Frontal cortex (tissue), 4 donors: ENCODE measurements around the gene OAS1. TPM values are rescaled to one million over a fixed set of nuclear protein-coding genes. Genes with fewer than 3 reads are reported as not detected.

Experiments used
- DNase-seq, 2 donors: peaks; one replicate each; pipeline ENCODE4 v3.0.0; 2012; ENCODE audit warnings: low spot score in 2 of 2
- FAIRE-seq: peaks from 2 replicates; lab custom pipeline; 2012; peaks lifted over from hg19 to GRCh38; lab: Jason Lieb, UNC
- total RNA-seq: library from RNA; depleted of rRNA; stranded (reverse); fragments of >200 nt; gene quantifications from one replicate; pipeline ENCODE4 v1.2.3, GENCODE V29; 2014
- donor health status: control.
- donor health status: control.
- donor health status: control.

The OAS1 gene
- total RNA-seq, 1 donor from 2014 or later = 1.2 TPM

DNA sequence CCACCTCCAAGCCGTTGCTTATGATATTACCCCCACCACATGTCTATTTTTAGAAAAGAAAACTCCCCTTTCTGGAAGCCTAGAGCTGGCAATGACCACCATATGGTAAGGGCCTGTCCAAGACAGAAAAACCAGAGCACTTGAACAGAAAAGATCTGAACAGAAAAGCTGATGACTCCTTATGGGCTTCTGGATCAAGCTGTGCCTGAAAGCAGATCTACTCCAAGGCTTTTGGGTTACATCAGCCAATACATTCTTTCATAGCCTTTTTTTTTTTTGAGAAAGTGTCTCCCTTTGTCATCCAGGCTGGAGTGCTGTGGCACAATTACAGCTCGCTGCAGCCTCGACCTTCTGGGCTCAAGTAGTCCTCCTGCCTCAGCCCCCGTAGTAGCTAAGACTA is 54.8 kb downstream of the OAS1 start:
- FAIRE-seq = no peak
- no peak for DNase-seq

DNA sequence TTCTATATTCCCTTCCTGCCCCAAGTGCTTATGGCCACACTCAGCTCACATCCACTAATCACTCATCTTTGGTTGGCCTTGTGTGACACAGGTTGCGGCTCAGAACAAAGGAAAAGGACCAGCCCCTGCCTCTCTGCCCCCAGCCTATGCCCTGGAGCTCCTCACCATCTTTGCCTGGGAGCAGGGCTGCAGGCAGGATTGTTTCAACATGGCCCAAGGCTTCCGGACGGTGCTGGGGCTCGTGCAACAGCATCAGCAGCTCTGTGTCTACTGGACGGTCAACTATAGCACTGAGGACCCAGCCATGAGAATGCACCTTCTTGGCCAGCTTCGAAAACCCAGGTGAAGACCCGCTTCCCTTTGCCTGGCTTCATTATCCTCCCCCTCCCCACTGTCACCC is 55.8 kb downstream of the OAS1 start:
- no peak for DNase-seq
- no peak for FAIRE-seq

GRCh38 chr12:112963227-112963861 is 56.6 kb downstream of the OAS1 start:
- no peak for DNase-seq
- no peak for FAIRE-seq

DNA sequence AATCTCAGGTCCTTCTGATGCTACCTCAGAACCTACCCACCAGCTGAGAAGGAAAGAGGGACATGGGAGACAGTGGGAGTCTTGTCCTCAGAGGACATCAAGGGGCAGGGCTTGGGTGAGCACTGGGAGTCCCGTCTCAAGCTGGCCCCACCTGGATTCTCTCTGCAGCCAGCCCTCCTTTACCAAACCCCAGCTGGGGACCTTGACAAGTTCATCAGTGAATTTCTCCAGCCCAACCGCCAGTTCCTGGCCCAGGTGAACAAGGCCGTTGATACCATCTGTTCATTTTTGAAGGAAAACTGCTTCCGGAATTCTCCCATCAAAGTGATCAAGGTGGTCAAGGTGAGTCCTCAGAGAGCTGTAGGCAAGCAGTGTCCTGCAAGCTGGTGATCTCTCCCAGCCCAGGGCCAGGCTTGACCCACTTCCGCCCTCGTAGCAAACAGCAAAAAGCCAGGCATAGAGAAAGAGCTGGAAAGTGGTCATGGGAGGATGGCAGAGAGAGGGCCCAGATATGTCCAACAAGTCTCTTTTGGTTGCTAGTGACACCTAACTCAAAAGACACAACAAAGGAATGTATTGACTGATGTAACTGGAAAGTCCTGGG is 57.4 kb downstream of the OAS1 start:
- DNase-seq = no peak
- FAIRE-seq = no peak

- FAIRE-seq (no peak), DNase-seq (no peak)
Measured at GRCh38 chr12:112964915-112965314, 58.2 kb downstream of the OAS1 start.

GRCh38 chr12:112965643-112966042 is 58.9 kb downstream of the OAS1 start:
- DNase-seq = no peak
- no peak for FAIRE-seq

GRCh38 chr12:112967306-112967705 is 60.5 kb downstream of the OAS1 start:
- DNase-seq (no peak), FAIRE-seq (no peak)

GRCh38 chr12:112967858-112968257 is 61.1 kb downstream of the OAS1 start:
- FAIRE-seq = no peak
- DNase-seq = no peak

Other genes with a start within 250 kb of the OAS1 start
- gene RPH3A, start 115.2 kb upstream of the OAS1 start, total RNA-seq = 5.3 TPM
- gene OAS3, start 31.5 kb downstream of the OAS1 start, total RNA-seq = 2.0 TPM
- 0.82 TPM for gene OAS2, start 71.6 kb downstream of the OAS1 start, total RNA-seq
- 18.3 TPM for gene DTX1, start 149.8 kb downstream of the OAS1 start, total RNA-seq
- gene RASAL1, start 228.8 kb downstream of the OAS1 start, total RNA-seq = 4.9 TPM
- gene CFAP73, start 242.8 kb downstream of the OAS1 start, total RNA-seq = not detected